ENCODE data around the gene DCAF8L2.

DNA sequence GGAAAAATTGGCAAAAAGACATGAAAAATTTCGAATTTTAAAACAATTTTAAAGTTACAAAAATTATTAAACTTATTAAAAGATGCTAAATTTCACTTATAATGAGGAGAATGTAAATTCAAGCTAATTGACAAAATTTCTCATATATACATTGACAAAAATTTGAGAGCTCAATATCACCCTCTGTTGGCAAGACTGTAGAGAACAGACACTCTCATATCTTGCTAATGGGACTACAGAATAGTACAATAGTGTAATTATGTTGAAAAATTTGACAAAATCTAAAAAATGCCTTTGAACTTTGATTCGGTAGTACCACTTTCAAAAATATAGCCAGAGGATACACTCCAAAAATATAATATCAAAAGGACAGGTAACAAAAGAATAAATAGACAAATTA lies 29.8 kb downstream of the DCAF8L2 start:
- TF ChIP-seq EZH2 (IDR thresholded peaks at IDR 0.05; ENCODE audit: insufficient read depth, low read length) (no peak), CTCF (IDR thresholded peaks at IDR 0.05; ENCODE audit: insufficient read depth, low read depth, low read length) (peak; percentile 26)
